NCI-H1436 treated with DMSO at 0.1 percent for 48 hours (cell line): ENCODE data around the gene OPRD1.
"Not testable (repeated sequence)": the region's sequence is repeated elsewhere in the genome, so short reads cannot be mapped to it uniquely, and the experiment has no call there.

ENCODE experiments used
- DNase-seq: peaks from one replicate; lab custom pipeline; 2025; lab: John Stamatoyannopoulos, UW

OPRD1 gene

GRCh38 chr1:28811766-28812668 lies at the start of gene OPRD1:
TSS of gene OPRD1 (plus strand) at chr1:28812170. CDS start at chr1:28812384, 214 bp downstream.
- no peak for DNase-seq

DNA sequence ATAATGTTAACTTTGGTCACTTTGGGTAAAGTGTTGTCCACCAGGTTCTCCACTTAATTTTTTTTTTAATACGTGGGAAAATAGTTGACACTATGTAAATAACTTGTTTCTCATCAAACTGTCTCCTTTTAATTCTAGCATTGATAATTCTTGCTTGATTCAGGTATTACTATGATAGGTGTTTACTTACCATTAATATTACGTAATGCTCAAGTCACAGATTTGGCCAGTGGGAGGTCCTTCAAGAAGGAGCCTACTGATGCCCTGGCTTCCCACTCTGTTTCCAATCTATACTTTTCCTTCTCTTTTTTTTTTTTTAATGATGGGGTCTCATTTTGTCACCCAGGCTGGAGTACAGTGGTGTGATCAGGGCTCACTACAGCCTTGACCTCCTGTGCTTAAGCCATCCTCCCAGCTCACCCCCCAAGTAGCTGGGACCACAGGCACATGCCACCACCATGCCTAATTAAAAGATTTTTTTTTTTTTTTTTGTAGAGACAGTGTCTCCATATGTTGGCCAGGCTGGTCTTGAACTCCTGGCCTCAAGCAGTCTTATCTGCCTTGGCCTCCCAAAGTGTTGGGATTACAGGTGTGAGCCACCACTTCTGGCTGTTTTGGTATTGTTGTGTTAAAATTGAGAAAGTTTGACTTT lies 45.3 kb upstream of the OPRD1 start:
- DNase-seq = no peak

GRCh38 chr1:28770601-28771165 lies 41.3 kb upstream of the OPRD1 start:
- DNase-seq = no peak

- DNase-seq = not testable (repeated sequence)
Observed at GRCh38 chr1:28771921-28772320, 40.0 kb upstream of the OPRD1 start.

DNA sequence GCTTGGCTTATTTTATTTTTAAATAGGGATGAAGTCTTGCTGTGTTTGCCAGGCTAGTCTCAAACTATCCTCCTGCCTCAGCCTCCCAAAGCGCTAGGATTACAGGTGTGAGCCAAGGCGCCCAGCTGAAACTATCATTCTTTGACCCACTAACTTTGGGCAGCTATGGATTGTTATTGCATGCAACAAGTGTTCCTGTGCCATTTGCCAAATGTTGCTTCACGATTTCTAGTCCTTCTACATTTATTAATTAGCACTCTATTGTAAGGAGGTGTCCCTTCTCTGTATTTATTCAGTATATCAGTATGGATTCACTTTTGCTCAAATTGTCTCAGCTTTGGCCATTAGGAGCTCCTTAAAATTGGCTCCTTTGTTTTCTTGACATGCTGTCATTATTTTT lies 38.9 kb upstream of the OPRD1 start:
- DNase-seq = no peak

DNA sequence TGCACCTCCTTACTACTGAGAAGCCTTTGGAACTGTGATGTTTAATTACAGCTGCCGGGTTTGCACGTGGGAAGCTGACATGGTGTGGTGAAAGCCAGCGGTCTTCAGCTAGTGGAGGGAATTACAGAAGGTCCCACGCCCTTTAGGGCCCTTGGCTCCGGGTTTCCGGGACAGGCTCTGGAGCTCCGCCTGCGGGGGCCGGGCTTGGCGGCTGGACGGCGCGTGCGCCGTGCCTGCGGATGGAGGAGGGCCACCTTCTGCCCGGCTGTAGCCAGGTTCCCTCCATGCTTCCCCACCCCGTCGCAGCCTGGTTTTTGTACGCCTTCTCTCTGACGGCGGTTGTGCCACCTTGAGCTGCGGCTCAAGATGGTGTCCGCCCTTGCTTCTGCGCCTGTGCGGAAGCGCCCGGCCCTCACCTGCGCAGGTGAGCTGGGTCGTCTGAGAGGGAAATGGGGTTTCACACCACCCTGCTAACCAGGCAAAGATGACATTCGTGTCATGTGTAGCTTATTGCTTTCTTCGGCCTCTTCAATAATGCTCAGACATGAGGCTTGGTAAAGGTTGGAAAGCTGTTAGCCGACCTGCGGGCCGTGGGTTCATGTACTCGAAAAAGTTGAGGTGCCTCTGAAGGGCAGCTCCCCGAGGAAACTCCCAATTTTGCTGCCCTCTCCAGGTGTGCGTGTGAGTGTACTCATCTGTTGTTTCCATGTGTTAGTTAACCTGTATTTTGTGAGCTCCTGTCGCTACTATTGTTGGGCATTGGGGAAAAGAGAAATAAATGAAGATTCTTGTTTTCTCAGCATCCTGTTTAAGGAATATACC lies 36.6 kb upstream of the OPRD1 start:
- no peak for DNase-seq

- DNase-seq = no peak
Observed at GRCh38 chr1:28776341-28776740, 35.6 kb upstream of the OPRD1 start.

GRCh38 chr1:28778021-28778420 lies 33.9 kb upstream of the OPRD1 start:
- no peak for DNase-seq

GRCh38 chr1:28779751-28780408 lies 32.1 kb upstream of the OPRD1 start:
- DNase-seq = no peak

- DNase-seq = no peak
Observed at GRCh38 chr1:28781305-28781704, 30.7 kb upstream of the OPRD1 start.

- DNase-seq = no peak
Observed at GRCh38 chr1:28782011-28782410, 30.0 kb upstream of the OPRD1 start.

GRCh38 chr1:28783363-28783762 lies 28.6 kb upstream of the OPRD1 start:
- no peak for DNase-seq

- no peak for DNase-seq
Observed at GRCh38 chr1:28789412-28789811, 22.6 kb upstream of the OPRD1 start.

DNA sequence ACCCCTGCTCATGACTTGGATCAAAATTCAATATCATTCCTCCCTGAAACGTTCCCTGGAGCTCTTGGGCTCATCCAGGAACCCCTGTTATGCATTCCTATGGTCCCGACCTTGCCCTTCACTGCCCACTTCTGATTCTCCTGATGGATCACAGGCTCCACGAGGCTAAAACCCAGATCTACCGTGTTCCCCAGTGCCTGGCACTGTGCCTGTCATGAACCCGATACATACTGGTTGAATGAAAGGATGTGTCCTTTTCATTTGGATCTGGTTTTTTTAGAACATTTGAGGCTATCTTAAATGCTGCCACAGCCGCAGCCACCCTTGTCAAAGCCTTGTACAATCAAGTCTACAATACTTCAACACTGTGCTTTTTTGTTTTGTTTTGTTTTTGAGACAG lies 22.2 kb upstream of the OPRD1 start:
- no peak for DNase-seq

- no peak for DNase-seq
Observed at GRCh38 chr1:28790377-28791035, 21.5 kb upstream of the OPRD1 start.

DNA sequence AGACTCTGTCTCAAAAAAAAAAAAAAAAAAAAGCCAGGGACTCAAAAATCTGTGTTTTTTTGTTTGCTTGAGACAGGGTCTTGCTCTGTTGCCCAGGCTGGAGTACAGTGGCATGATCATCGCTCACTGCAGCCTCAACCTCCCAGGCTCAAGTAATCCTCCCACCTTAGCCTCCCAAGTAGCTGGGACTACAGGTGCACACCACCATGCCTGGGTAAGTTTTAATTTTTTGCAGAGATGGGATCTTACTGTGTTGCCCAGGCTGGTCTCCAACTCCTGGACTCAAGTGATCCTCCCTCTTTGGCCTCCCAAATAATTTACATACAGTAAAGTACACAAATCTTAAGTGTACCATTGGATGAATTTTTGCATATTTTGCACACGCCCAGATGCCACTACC lies 20.0 kb upstream of the OPRD1 start:
- not testable (repeated sequence) for DNase-seq

DNA sequence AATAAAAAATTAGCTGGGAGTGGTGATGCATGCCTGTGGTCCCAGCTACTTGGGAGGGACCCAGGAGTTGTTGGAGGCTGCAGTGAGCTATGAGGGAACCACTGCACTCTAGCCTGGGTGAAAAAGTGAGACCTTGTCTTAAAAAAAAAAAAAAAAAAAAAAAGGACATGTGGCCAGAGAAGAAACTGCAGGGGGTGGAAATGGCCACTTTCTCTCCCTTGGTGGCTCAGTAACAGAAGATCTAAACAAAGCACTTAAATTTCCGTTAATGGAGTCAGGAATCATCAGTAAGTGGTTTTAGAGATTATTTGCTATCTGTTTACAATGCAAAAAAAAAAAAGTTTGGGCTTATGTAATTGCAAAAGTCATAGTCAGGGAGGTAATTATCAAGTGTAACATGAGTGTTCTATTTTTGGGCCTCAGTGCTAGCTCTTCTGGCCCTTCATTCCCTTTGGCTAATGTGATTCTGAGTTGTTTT lies 19.3 kb upstream of the OPRD1 start:
- no peak for DNase-seq

DNA sequence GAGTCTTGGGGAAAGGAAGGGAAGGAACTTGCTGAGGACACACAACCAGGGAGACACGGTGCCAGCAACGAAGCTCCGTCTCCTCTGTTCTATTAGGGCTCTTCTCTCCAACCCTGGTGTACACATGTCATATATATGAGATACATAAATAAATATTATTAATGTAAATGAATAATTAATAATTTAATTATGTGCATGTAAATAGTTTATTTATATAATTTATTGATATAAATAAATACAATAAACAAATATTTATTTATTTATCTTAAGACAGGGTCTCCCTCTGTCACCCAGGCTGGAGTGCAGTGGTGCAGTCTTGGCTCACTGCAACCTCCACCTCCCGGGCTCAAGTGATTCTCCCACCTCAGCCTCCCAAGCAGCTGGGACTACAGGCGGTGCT lies 17.4 kb upstream of the OPRD1 start:
- DNase-seq = not testable (repeated sequence)

GRCh38 chr1:28796352-28797211 lies 15.4 kb upstream of the OPRD1 start:
- DNase-seq = no peak

DNA sequence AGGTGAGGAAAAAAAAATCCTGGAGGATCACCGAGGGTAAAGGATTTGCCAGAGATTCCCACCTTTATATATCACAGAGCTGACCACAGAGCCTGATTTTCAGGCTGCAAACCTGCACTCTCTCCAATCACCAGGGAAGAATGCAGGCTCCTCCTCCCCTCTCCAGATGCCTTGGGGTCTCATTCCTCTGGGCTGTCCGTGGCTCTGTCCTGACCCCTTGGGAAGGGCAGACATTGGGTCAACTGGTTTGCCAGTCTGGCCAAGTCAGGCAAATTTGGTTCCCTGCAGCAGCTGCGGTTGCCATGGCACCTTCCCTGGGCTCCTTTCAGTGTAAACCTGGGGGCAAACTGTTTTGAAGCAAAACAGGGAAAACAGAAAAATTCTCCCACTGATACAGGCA lies 11.6 kb upstream of the OPRD1 start:
- DNase-seq = no peak
